Activated B cell treated with CpG ODN at 0.5 μM for 24 hours (primary cell): ENCODE results near the gene MAB21L2. TPM values are rescaled to one million over a fixed set of nuclear protein-coding genes. Genes with fewer than 3 reads are reported as not detected.

Experiments
- ATAC-seq: fragments of 200-7000 bp; cut with Tn5 transposase; one replicate; pipeline ENCODE4 v1.10.0; 2021; ENCODE audit warnings: low read depth, mild to moderate bottlenecking, moderate library complexity
- CTCF ChIA-PET: fragments of 350-600 bp; sonication (Branson Sonifier 250); formaldehyde crosslinking; loops from one replicate; lab custom pipeline; 2021; ENCODE audit warnings: antibody characterized with exemption; lab: Charles Lee
- POLR2A ChIA-PET: fragments of 350-600 bp; sonication (Branson Sonifier 250); formaldehyde crosslinking; loops from one replicate; lab custom pipeline; 2021; ENCODE audit warnings: antibody characterized with exemption; lab: Charles Lee
- DNase-seq: peaks from one replicate; pipeline ENCODE4 v3.0.0; 2022
- H3K27ac Mint-ChIP-seq: one replicate; pipeline ENCODE4 v1.8.0; 2020; ENCODE audit warnings: mixed read lengths
- H3K27me3 Mint-ChIP-seq: one replicate; pipeline ENCODE4 v1.8.0; 2021; ENCODE audit warnings: mixed read lengths
- H3K36me3 Mint-ChIP-seq: one replicate; pipeline ENCODE4 v1.8.0; 2021; ENCODE audit warnings: low read depth, mixed read lengths
- H3K4me1 Mint-ChIP-seq: one replicate; pipeline ENCODE4 v1.8.0; 2021; ENCODE audit warnings: mixed read lengths
- H3K4me3 Mint-ChIP-seq: one replicate; pipeline ENCODE4 v1.8.0; 2020; ENCODE audit warnings: mild to moderate bottlenecking, mixed read lengths
- H3K9me3 Mint-ChIP-seq: one replicate; pipeline ENCODE4 v1.8.0; 2020; ENCODE audit warnings: mixed read lengths
- intact Hi-C: fragments of 100-400 bp; cut with micrococcal nuclease; formaldehyde crosslinking; loops from one replicate; pipeline ENCODE4 v1.15.1; 2024
- total RNA-seq: library from RNA; stranded (reverse); gene quantifications from 2 replicates; pipeline ENCODE4 v1.2.3, GENCODE V29; 2022
- TF ChIP-seq, protein P1 (sequence below): fragments of 200-600 bp; IDR thresholded peaks from one replicate; pipeline ENCODE4 v1.8.0; 2022; ENCODE audit warnings: antibody characterized with exemption, mild to moderate bottlenecking

Gene MAB21L2
- total RNA-seq, 1 donor from 2014 or later, result not detected

DNA sequence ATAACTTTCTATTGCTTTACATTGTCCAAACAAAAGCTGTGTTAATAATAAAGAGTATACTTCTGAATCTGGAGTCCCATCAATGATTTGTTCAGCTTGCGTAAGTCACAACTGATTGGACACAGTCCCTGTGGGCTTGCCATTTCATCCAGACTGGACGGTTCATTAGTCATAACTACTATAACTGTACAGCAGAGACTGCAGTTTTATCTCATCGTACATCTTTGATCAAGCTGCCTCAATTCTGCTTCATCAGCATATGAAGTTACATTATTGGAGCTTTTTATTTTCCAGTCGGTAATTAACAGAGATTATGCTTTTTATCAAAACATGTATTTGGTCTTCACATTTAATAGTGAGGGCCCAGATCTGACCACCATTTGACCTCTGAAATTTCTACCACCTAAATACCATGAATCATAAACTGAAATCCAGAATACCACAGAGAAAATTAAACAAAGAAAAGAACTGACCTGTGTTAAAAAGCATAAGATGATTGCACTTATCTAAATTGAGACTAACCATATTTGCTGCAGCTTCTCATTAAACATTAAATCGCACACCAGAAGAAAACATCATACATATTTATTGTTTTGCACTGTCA lies 12.5 kb upstream of the MAB21L2 start:
- ATAC-seq (no peak), DNase-seq (no peak)
- Mint-ChIP-seq H3K27ac (no peak overlapping the region), H3K36me3 (peaks cover 21% of the 10 kb centered on the region), H3K9me3 (peaks cover 2% of the 10 kb centered on the region), H3K4me3 (no peak overlapping the region), H3K27me3 (no peaks in the 10 kb centered on the region), H3K4me1 (no peaks in the 10 kb centered on the region)
- ChIA-PET CTCF (no interaction called here), POLR2A (no interaction called here)
- intact Hi-C loops, result no loop called here
- TF ChIP-seq, protein P1, sequence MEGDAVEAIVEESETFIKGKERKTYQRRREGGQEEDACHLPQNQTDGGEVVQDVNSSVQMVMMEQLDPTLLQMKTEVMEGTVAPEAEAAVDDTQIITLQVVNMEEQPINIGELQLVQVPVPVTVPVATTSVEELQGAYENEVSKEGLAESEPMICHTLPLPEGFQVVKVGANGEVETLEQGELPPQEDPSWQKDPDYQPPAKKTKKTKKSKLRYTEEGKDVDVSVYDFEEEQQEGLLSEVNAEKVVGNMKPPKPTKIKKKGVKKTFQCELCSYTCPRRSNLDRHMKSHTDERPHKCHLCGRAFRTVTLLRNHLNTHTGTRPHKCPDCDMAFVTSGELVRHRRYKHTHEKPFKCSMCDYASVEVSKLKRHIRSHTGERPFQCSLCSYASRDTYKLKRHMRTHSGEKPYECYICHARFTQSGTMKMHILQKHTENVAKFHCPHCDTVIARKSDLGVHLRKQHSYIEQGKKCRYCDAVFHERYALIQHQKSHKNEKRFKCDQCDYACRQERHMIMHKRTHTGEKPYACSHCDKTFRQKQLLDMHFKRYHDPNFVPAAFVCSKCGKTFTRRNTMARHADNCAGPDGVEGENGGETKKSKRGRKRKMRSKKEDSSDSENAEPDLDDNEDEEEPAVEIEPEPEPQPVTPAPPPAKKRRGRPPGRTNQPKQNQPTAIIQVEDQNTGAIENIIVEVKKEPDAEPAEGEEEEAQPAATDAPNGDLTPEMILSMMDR, result no peak

DNA sequence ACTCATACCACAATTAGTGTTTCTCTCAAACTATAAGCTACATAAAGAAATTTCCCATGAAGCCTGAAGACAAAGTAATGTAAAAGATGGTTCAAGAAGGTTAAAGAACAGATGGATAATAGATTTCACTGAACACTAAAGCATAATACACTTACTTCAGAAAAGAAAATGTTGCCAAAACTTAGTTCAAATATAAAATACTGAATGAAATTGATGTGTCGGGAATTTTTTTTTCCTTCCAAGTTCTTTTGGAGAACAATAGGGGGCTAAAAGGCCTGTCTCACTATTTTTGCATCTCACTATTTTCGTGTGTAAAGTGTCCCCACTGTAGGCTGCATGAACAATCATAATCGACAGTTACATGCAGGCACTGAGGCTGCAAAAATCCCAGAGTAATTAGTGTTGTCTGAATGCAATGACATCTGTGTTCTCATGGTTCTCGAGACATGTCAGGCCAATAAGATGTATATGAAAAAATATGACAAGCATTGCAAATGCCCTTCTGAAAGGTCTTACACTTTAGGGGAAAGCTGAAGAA lies 11.9 kb upstream of the MAB21L2 start:
- no peaks in the 10 kb centered on the region for H3K4me1 Mint-ChIP-seq
- intact Hi-C loops, result no loop called here
- no peak overlapping the region for H3K4me3 Mint-ChIP-seq
- ChIA-PET POLR2A (no interaction called here), CTCF (no interaction called here)
- TF ChIP-seq, protein P1, result no peak
- H3K27ac Mint-ChIP-seq, result no peak overlapping the region
- peaks cover 2% of the 10 kb centered on the region for H3K9me3 Mint-ChIP-seq
- DNase-seq, result no peak
- no peaks in the 10 kb centered on the region for H3K27me3 Mint-ChIP-seq
- ATAC-seq, result no peak
- peaks cover 15% of the 10 kb centered on the region for H3K36me3 Mint-ChIP-seq

DNA sequence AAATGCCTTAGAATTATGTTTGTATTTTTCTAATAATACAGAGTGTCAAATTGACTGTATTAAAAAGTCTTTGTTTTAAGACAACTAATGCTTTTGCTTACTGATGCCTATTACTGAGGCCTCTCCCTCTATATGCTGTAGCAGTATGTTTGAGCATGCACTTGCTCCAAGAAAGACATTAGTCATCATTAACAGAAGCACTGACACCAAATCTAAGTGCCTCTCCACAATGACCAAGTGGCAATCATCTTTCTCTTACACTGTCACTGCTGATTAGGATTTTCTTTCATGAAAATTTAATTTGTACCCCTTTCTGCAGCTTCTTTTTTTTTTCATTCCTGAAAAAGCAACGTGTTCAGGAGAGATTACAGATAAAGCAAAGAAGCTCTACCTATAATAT lies 11.1 kb upstream of the MAB21L2 start:
- intact Hi-C loops, result no loop called here
- ATAC-seq (no peak), DNase-seq (no peak)
- H3K27ac Mint-ChIP-seq, result no peak overlapping the region
- no peak overlapping the region for H3K4me3 Mint-ChIP-seq
- no peaks in the 10 kb centered on the region for H3K9me3 Mint-ChIP-seq
- H3K36me3 Mint-ChIP-seq, result peaks cover 13% of the 10 kb centered on the region
- TF ChIP-seq, protein P1, result no peak
- ChIA-PET POLR2A (no interaction called here), CTCF (no interaction called here)
- H3K4me1 Mint-ChIP-seq, result no peaks in the 10 kb centered on the region
- no peaks in the 10 kb centered on the region for H3K27me3 Mint-ChIP-seq

DNA sequence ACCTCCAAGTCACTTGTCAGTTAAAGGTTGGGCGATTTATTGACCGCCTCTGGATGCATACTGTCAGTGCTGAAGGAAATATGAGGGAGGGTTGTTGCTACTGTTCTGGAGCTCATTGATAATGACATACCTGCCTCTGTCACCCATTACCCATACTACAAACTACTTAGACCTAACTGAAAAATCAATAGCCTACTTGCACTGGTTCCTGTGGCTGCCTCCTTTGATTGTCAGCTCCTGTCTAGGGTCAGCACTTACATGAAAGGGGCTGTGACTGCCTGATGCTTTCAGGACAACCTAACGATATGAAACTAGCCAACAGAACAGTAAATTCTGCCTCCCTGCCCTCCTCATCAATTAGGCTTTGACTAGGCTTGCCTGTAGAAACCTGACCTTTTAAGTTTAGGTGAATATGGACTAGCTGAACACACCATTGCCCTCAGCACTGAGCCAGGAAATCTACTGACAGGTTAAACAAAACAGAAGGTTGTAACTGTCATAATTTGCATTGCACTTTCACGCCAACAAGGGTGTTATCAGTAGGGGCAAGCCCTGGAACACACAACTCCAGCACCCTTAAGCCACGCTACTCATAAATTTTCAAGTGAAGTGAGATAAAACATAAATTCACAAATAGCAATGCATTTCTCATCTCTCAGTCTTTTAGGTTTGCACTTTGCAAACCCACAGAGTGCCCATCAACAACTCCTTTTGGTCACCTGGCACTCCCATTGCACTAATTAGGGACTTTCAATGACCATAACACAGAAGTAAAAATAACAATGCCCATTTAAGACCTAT lies 9.0 kb upstream of the MAB21L2 start:
- no peaks in the 10 kb centered on the region for H3K27me3 Mint-ChIP-seq
- no peak overlapping the region for H3K27ac Mint-ChIP-seq
- H3K9me3 Mint-ChIP-seq, result no peaks in the 10 kb centered on the region
- ATAC-seq (no peak), DNase-seq (no peak)
- TF ChIP-seq, protein P1, result no peak
- intact Hi-C loops, result no loop called here
- POLR2A ChIA-PET, result no interaction called here
- CTCF ChIA-PET, result no interaction called here
- peaks cover 9% of the 10 kb centered on the region for H3K36me3 Mint-ChIP-seq
- no peaks in the 10 kb centered on the region for H3K4me1 Mint-ChIP-seq
- no peak overlapping the region for H3K4me3 Mint-ChIP-seq

DNA sequence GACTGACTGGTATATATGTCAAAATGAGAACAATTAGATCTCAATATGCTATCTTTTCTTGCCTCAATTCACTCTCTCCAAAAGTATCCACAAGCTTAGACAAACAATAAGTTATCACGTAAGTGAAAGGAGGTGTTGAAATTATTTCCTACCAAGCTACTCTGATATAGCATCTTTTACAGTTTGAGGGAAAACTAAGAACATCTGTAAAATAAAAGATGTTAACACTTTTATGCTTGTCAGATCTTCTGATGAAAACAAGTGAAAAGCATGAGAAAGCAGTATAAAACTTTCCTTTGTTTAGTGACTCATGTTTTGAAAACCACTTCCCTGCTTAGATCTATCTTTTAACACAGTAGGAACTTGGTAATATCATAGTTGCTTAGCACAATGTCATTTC lies 8.4 kb upstream of the MAB21L2 start:
- no peak overlapping the region for H3K27ac Mint-ChIP-seq
- POLR2A ChIA-PET, result no interaction called here

More for the DNA sequence above, 8.4 kb upstream of the MAB21L2 start:
- no peaks in the 10 kb centered on the region for H3K4me1 Mint-ChIP-seq
- no peak for DNase-seq
- TF ChIP-seq, protein P1, result no peak
- intact Hi-C loops, result no loop called here
- H3K27me3 Mint-ChIP-seq, result no peaks in the 10 kb centered on the region
- H3K9me3 Mint-ChIP-seq, result no peaks in the 10 kb centered on the region
- CTCF ChIA-PET, result no interaction called here
- no peak for ATAC-seq
- H3K4me3 Mint-ChIP-seq, result no peak overlapping the region
- H3K36me3 Mint-ChIP-seq, result peaks cover 9% of the 10 kb centered on the region
